Loucy (cell line): ENCODE measurements around the gene EIF2A.

Source experiments
- H2AFZ ChIP-seq: fragments of 200-600 bp; sonication (generic); 2 replicates; pipeline ENCODE4 v1.6.0; 2016; ENCODE audit warnings: antibody characterized with exemption, mild to moderate bottlenecking, low read length, moderate library complexity
- H3F3A ChIP-seq: fragments of 200-600 bp; 2 replicates; pipeline ENCODE4 v1.6.0; 2016; ENCODE audit warnings: antibody characterized with exemption, low read depth, mild to moderate bottlenecking
- H3K27me3 ChIP-seq: fragments of 200-600 bp; sonication (generic); 2 replicates; pipeline ENCODE4 v1.6.1; 2014; ENCODE audit warnings: low read length, mild to moderate bottlenecking; ENCODE audit not compliant: insufficient read depth, poor library complexity, severe bottlenecking
- H3K36me3 ChIP-seq: fragments of 200-600 bp; sonication (generic); 2 replicates; pipeline ENCODE4 v1.6.1; 2016; ENCODE audit warnings: low read length; ENCODE audit not compliant: insufficient read depth
- H3K4me1 ChIP-seq: fragments of 200-600 bp; sonication (generic); 2 replicates; pipeline ENCODE4 v1.5.1; 2014; ENCODE audit warnings: low read length, mild to moderate bottlenecking; ENCODE audit not compliant: insufficient read depth, poor library complexity, severe bottlenecking
- H3K4me2 ChIP-seq: fragments of 200-600 bp; sonication (generic); 2 replicates; pipeline ENCODE4 v1.6.0; 2014; ENCODE audit warnings: antibody characterized with exemption, low read length, low read depth, mild to moderate bottlenecking; ENCODE audit not compliant: poor library complexity, severe bottlenecking
- H3K4me3 ChIP-seq: fragments of 200-600 bp; sonication (generic); 2 replicates; pipeline ENCODE4 v1.5.1; 2014; ENCODE audit warnings: low read length, mild to moderate bottlenecking, mixed read lengths; ENCODE audit not compliant: poor library complexity, severe bottlenecking
- H3K79me2 ChIP-seq: fragments of 200-600 bp; sonication (generic); 2 replicates; pipeline ENCODE4 v1.6.1; 2014; ENCODE audit warnings: low read length; ENCODE audit not compliant: insufficient read depth
- H3K9ac ChIP-seq: fragments of 200-600 bp; sonication (generic); 2 replicates; pipeline ENCODE4 v1.6.0; 2014; ENCODE audit warnings: mild to moderate bottlenecking, low read depth, low read length, moderate library complexity; ENCODE audit not compliant: poor library complexity, severe bottlenecking
- H3K9me2 ChIP-seq: fragments of 200-600 bp; sonication (generic); replicated peaks from 2 replicates; pipeline ENCODE4 v1.6.1; 2016; ENCODE audit warnings: low read depth, low read length, mixed read lengths
- H3K9me3 ChIP-seq: fragments of 200-600 bp; sonication (generic); 2 replicates; pipeline ENCODE4 v1.6.1; 2014; ENCODE audit warnings: mild to moderate bottlenecking, antibody characterized with exemption, low read length, low read depth; ENCODE audit not compliant: insufficient read depth
- H4K20me1 ChIP-seq: fragments of 200-600 bp; sonication (generic); 2 replicates; pipeline ENCODE4 v1.6.0; 2014; ENCODE audit warnings: antibody characterized with exemption, low read length, mild to moderate bottlenecking; ENCODE audit not compliant: insufficient read depth, poor library complexity, severe bottlenecking
- CTCF ChIP-seq: fragments of 200-600 bp; sonication (generic); conservative IDR thresholded peaks from 2 replicates; pipeline ENCODE4 v1.5.1; 2014; ENCODE audit warnings: mild to moderate bottlenecking, antibody characterized with exemption, low read length
- EZH2phosphoT487 ChIP-seq: fragments of 200-600 bp; IDR thresholded peaks from 2 replicates; pipeline ENCODE4 v1.6.1; 2018; ENCODE audit warnings: antibody characterized with exemption, mild to moderate bottlenecking, moderate library complexity, borderline replicate concordance

Gene EIF2A

GRCh38 chr3:150556792-150557191 lies 10.2 kb downstream of the EIF2A start:
- no peaks in the 10 kb centered on the region for H3K9me3 ChIP-seq
- no peaks in the 10 kb centered on the region for H3K9me2 ChIP-seq
- no peaks in the 10 kb centered on the region for H3K27me3 ChIP-seq
- peaks cover 13% of the 10 kb centered on the region for H4K20me1 ChIP-seq
- peaks cover 18% of the 10 kb centered on the region for H3K4me1 ChIP-seq
- H3K4me2 ChIP-seq = peak overlapping the region; percentile 11
- TF ChIP-seq CTCF (no peak), EZH2phosphoT487 (no peak)
- no peak overlapping the region for H2AFZ ChIP-seq
- H3K79me2 ChIP-seq = peaks cover 70% of the 10 kb centered on the region
- no peaks in the 10 kb centered on the region for H3F3A ChIP-seq
- H3K36me3 ChIP-seq = peaks cover 45% of the 10 kb centered on the region; the same call in 1 of the 2 replicates
- no peak overlapping the region for H3K4me3 ChIP-seq
- H3K9ac ChIP-seq = no peak overlapping the region

GRCh38 chr3:150557725-150558124 lies 11.1 kb downstream of the EIF2A start:
- Histone ChIP-seq H3K9me3 (no peaks in the 10 kb centered on the region), H3K4me3 (no peak overlapping the region), H4K20me1 (peaks cover 4% of the 10 kb centered on the region), H3F3A (no peaks in the 10 kb centered on the region), H3K9ac (no peak overlapping the region), H3K9me2 (no peaks in the 10 kb centered on the region), H3K27me3 (no peaks in the 10 kb centered on the region), H3K4me2 (no peak overlapping the region), H3K36me3 (peaks cover 44% of the 10 kb centered on the region; the same call in 1 of the 2 replicates), H3K4me1 (peaks cover 18% of the 10 kb centered on the region), H3K79me2 (peaks cover 62% of the 10 kb centered on the region), H2AFZ (no peak overlapping the region)
- no peak for TF ChIP-seq CTCF
- TF ChIP-seq EZH2phosphoT487 = no peak

GRCh38 chr3:150564243-150564642 lies 17.7 kb downstream of the EIF2A start:
- H4K20me1 ChIP-seq = no peaks in the 10 kb centered on the region
- no peaks in the 10 kb centered on the region for H3K9me2 ChIP-seq
- no peak overlapping the region for H2AFZ ChIP-seq
- no peaks in the 10 kb centered on the region for H3F3A ChIP-seq
- no peak overlapping the region for H3K4me2 ChIP-seq
- H3K27me3 ChIP-seq = no peaks in the 10 kb centered on the region
- no peaks in the 10 kb centered on the region for H3K9me3 ChIP-seq
- no peak overlapping the region for H3K9ac ChIP-seq
- H3K79me2 ChIP-seq = peaks cover 13% of the 10 kb centered on the region; the same call in 1 of the 2 replicates
- H3K4me3 ChIP-seq = no peak overlapping the region
- no peaks in the 10 kb centered on the region for H3K4me1 ChIP-seq
- TF ChIP-seq CTCF (no peak), EZH2phosphoT487 (no peak)
- H3K36me3 ChIP-seq = peaks cover 73% of the 10 kb centered on the region
